Stimulated activated CD8-positive, alpha-beta memory T cell treated with anti-CD3 and anti-CD28 coated beads, Interleukin-7, amount 100 ng/mL, for 1 hour (primary cell): ENCODE results near the gene ADGRG3.

Experiments used
- DNase-seq, 2 donors: peaks; one replicate each; pipeline ENCODE4 v3.0.0-alpha.2; 2020; ENCODE audit warnings: low read depth in 2 of 2

Gene ADGRG3

GRCh38 chr16:57668263-57668571 lies at the start of gene ADGRG3:
ADGRG3 (plus strand) TSS chr16:57668306; CDS start chr16:57668348, 42 bp downstream.
- DNase-seq, result no peak

- DNase-seq, result no peak
Observed at GRCh38 chr16:57619133-57619605, 48.9 kb upstream of the ADGRG3 start.

- DNase-seq, result no peak
Observed at GRCh38 chr16:57619606-57620334, 48.3 kb upstream of the ADGRG3 start.

GRCh38 chr16:57620335-57621231 lies 47.5 kb upstream of the ADGRG3 start:
- DNase-seq, result no peak

- DNase-seq, result no peak
Observed at GRCh38 chr16:57621521-57622271, 46.4 kb upstream of the ADGRG3 start.

GRCh38 chr16:57622361-57623250 lies 45.5 kb upstream of the ADGRG3 start:
- no peak for DNase-seq

- no peak for DNase-seq
Observed at GRCh38 chr16:57623251-57624043, 44.7 kb upstream of the ADGRG3 start.

GRCh38 chr16:57624044-57624688 lies 43.9 kb upstream of the ADGRG3 start:
- no peak for DNase-seq

GRCh38 chr16:57624806-57625500 lies 43.2 kb upstream of the ADGRG3 start:
- no peak for DNase-seq

- DNase-seq, result no peak
Observed at GRCh38 chr16:57626420-57627170, 41.5 kb upstream of the ADGRG3 start.

- no peak for DNase-seq
Observed at GRCh38 chr16:57627184-57627871, 40.8 kb upstream of the ADGRG3 start.

GRCh38 chr16:57628008-57628781 lies 39.9 kb upstream of the ADGRG3 start, which contains the start of gene ADGRG1:
ADGRG1 (plus strand) TSS chr16:57628630; CDS start chr16:57650288, 21,658 bp downstream.
- DNase-seq, result no peak

- no peak for DNase-seq
Observed at GRCh38 chr16:57628783-57629293, 39.3 kb upstream of the ADGRG3 start.

GRCh38 chr16:57629516-57630406 lies 38.3 kb upstream of the ADGRG3 start:
- no peak for DNase-seq

- DNase-seq, result no peak
Observed at GRCh38 chr16:57630407-57630797, 37.7 kb upstream of the ADGRG3 start.
